Esophagus squamous epithelium (tissue), 5 donors: ENCODE data around the gene ZNF407. TPM values are rescaled to one million over a fixed set of nuclear protein-coding genes. Genes with fewer than 3 reads are reported as not detected.

Experiments used
- DNase-seq: peaks from one replicate; lab custom pipeline; 2025; lab: John Stamatoyannopoulos, UW
- H3K27ac ChIP-seq, 4 donors: fragments of 200-600 bp; sonication (generic); one replicate each; pipeline ENCODE4 v1.5.1; 2016 to 2019; ENCODE audit warnings: mild to moderate bottlenecking in 1 of 4
- H3K27me3 ChIP-seq, 4 donors: fragments of 200-600 bp; sonication (generic); 1 replicate in 3 of 4; 2 replicates in 1 of 4; pipeline versions ENCODE4 v1.5.1 to v1.6.0; 2017 to 2021; ENCODE audit warnings: antibody characterized with exemption in 1 of 4
- H3K36me3 ChIP-seq, 3 donors: fragments of 200-600 bp; sonication (generic); one replicate each; pipeline ENCODE4 v1.5.1; 2016 to 2019
- H3K4me1 ChIP-seq, 3 donors: fragments of 200-600 bp; sonication (generic); one replicate each; pipeline ENCODE4 v1.5.1; 2017 to 2019
- H3K4me3 ChIP-seq, 4 donors: fragments of 200-600 bp; sonication (generic); 1 replicate in 3 of 4; 2 replicates in 1 of 4; pipeline ENCODE4 v1.5.1; 2016 to 2019; ENCODE audit warnings: mild to moderate bottlenecking in 2 of 4, moderate library complexity in 1 of 4
- H3K9me3 ChIP-seq, 3 donors: fragments of 200-600 bp; sonication (generic); one replicate each; pipeline ENCODE4 v1.5.1; 2016 to 2019
- POLR2A ChIP-seq, 4 donors: fragments of 450-650 bp; IDR thresholded peaks; one replicate each; pipeline ENCODE4 v1.6.1; 2017; ENCODE audit warnings: antibody characterized with exemption in 4 of 4, mild to moderate bottlenecking in 4 of 4, moderate library complexity in 3 of 4
- WGBS, 2 donors: methylation state at CpG; one replicate each; pipeline ENCODE4 v1.1.5; 2018; 5-methylcytosine and 5-hydroxymethylcytosine counted together
- intact Hi-C: fragments of 100-400 bp; cut with DNase I; formaldehyde crosslinking; loops from one replicate; pipeline ENCODE4 v1.15.0; 2022
- total RNA-seq, 4 donors: library from RNA; depleted of rRNA; stranded (reverse); fragments of >200 nt; gene quantifications; one replicate each; pipeline ENCODE4 v1.1.0, GENCODE V29; 2016
- TF ChIP-seq, protein P1 (sequence below), 6 experiments: fragments of 450-650 bp in 4 of 6; fragments of 200-600 bp in 2 of 6; sonication (generic) in 2 of 6; IDR thresholded peaks; one replicate each; pipeline ENCODE4 v1.5.1; 2016 to 2019; ENCODE audit warnings: antibody characterized with exemption in 6 of 6, mild to moderate bottlenecking in 4 of 6, moderate library complexity in 4 of 6
- donor health status: DM: yes; HTN: yes; CAD: no.

The ZNF407 gene
- total RNA-seq, 4 donors from 2014 or later = 6.4 to 21.2 (median 13.1) TPM

DNA sequence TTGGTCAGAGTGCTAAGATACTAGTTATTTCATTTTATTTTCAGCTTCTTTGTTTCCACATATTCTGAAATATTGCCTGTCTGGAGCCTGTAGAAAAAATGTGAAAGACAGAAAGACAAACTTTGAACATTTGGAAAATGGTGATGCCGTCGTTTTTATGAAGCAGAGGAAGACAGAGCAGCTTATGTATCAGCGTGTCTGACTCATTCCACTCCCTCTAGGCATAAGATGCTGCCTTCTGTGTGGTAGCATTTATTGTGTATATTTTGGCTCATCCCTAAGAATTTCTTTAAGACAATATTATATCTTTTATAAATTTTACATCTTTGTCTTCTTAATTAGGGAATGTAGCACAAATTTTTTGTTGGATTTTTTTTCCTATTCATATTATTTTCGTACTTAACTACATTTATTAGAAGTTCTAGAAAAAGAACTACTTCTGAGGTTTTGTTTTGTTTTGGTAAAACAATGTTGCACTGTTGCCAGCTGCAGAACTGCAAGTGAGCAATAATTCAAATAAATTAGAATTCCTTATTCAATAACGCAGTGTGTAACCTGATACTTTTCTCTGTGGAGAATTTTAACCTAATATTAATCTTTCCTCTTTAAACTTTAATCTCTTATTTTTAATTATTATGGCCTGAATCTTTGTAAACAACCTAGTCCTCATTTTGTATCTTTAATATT lies 300.4 kb downstream of the ZNF407 start:
- H3K4me1 ChIP-seq = peaks cover 0 to 11% (median 0%) of the 10 kb centered on the region in 3 donors
- no peak for DNase-seq
- no peak overlapping the region for H3K27ac ChIP-seq
- no peaks in the 10 kb centered on the region for H3K9me3 ChIP-seq
- intact Hi-C loops = no loop called here
- no peak overlapping the region for H3K4me3 ChIP-seq
- WGBS, 2 donors = 54 to 72% methylated on average over 5 of the region's 5 CpGs
- TF ChIP-seq, protein P1, sequence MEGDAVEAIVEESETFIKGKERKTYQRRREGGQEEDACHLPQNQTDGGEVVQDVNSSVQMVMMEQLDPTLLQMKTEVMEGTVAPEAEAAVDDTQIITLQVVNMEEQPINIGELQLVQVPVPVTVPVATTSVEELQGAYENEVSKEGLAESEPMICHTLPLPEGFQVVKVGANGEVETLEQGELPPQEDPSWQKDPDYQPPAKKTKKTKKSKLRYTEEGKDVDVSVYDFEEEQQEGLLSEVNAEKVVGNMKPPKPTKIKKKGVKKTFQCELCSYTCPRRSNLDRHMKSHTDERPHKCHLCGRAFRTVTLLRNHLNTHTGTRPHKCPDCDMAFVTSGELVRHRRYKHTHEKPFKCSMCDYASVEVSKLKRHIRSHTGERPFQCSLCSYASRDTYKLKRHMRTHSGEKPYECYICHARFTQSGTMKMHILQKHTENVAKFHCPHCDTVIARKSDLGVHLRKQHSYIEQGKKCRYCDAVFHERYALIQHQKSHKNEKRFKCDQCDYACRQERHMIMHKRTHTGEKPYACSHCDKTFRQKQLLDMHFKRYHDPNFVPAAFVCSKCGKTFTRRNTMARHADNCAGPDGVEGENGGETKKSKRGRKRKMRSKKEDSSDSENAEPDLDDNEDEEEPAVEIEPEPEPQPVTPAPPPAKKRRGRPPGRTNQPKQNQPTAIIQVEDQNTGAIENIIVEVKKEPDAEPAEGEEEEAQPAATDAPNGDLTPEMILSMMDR (IDR thresholded peaks at IDR 0.05) = no peak
- TF ChIP-seq POLR2A (IDR thresholded peaks at IDR 0.05) = no peak
- no peaks in the 10 kb centered on the region for H3K27me3 ChIP-seq
- no peaks in the 10 kb centered on the region for H3K36me3 ChIP-seq

DNA sequence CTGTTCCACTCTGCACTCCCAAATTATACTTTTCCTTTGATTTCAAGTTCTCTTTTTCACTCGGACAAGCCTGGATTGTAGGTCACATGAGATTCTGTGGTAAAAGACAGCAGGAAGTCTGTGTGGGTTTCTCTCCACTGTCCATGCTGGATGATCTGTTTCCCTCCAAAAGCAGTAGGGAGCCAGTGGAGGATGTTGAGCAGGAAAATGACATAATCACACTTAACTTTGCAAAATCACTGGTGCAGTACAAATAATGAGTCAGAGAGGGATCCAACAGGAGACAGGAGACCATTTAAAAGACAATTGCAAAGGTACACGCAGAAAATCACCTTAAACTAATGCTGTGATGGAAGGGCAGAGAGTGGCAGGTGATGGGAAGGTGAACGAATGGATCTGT lies 301.3 kb downstream of the ZNF407 start:
- intact Hi-C loops = no loop called here
- no peak for TF ChIP-seq POLR2A (IDR thresholded peaks at IDR 0.05)
- TF ChIP-seq, protein P1 (IDR thresholded peaks at IDR 0.05) = no peak
- H3K9me3 ChIP-seq = no peaks in the 10 kb centered on the region
- H3K27me3 ChIP-seq = no peaks in the 10 kb centered on the region
- H3K36me3 ChIP-seq = no peaks in the 10 kb centered on the region
- WGBS, 2 donors = 58 to 61% methylated on average over 3 of the region's 3 CpGs
- H3K27ac ChIP-seq = no peak overlapping the region
- H3K4me1 ChIP-seq = peaks cover 0 to 11% (median 0%) of the 10 kb centered on the region in 3 donors
- no peak overlapping the region for H3K4me3 ChIP-seq
- DNase-seq = no peak

GRCh38 chr18:74899554-74899953 lies 301.9 kb downstream of the ZNF407 start:
- Histone ChIP-seq H3K9me3 (no peaks in the 10 kb centered on the region), H3K27ac (no peak overlapping the region), H3K4me3 (no peak overlapping the region), H3K36me3 (no peaks in the 10 kb centered on the region), H3K4me1 (peaks cover 0 to 11% (median 0%) of the 10 kb centered on the region in 3 donors), H3K27me3 (no peaks in the 10 kb centered on the region)
- intact Hi-C loops = no loop called here
- 87 to 95% methylated on average over 5 of the region's 5 CpGs for WGBS, 2 donors
- no peak for DNase-seq
- TF ChIP-seq POLR2A (IDR thresholded peaks at IDR 0.05) = no peak
- TF ChIP-seq, protein P1 (IDR thresholded peaks at IDR 0.05) = no peak

DNA sequence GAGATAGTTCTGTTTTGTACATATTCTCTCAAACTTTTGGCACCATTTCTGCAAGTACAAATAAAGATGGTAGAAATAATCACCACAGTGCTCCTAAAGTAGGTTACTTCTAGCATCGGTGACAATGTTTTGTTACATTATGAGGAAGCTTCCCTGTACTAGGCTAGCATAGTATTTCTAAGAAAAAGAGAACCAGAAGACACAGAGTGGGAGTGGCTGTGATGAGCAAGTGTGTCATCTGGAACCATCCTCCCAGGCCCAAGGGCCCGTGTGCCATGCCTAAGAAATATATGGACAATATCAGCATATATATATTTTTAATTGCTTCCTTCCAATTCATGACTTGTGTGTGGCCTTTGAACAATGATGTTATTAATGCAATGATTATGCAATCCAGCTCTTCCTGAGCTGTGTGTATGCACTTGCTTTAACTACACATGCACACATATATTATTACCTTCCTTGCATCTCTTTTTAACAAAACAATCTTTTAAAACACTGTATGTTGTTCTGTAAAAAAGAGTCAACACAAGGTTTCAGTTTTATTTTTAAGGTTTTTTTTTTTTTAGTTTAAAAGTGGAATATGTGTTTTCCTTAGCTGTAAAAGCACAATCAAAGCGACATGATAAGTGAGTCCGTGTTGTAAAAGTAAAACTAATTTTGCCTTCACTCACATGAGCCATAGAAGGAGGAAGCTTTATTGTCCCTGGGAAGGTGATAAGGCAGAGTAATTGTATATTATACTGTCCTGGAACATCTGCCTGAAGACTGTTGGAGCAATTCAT lies 303.9 kb downstream of the ZNF407 start:
- WGBS, 2 donors = 88 to 92% methylated on average over 4 of the region's 4 CpGs
- H3K36me3 ChIP-seq = no peaks in the 10 kb centered on the region
- H3K4me3 ChIP-seq = no peak overlapping the region
- DNase-seq = no peak
- no peaks in the 10 kb centered on the region for H3K27me3 ChIP-seq
- no peak for TF ChIP-seq POLR2A (IDR thresholded peaks at IDR 0.05)
- TF ChIP-seq, protein P1 (IDR thresholded peaks at IDR 0.05) = no peak
- no peaks in the 10 kb centered on the region for H3K9me3 ChIP-seq
- intact Hi-C loops = no loop called here
- H3K4me1 ChIP-seq = peaks cover 0 to 15% (median 0%) of the 10 kb centered on the region in 3 donors
- no peak overlapping the region for H3K27ac ChIP-seq

DNA sequence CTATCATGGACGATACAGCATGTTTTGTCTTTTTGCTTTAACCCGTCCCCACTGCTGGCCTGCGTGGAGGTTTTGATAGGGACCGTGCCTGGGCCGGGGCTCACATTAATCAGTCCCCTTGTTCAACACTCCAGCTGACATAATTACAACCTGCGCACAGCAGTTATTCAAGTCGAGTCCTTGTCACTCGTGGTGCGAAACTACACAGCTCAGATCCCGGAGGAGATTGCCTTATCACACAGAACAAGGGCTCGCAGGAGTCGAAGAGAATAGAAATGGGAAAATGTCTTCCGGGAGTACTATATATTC lies 304.4 kb downstream of the ZNF407 start:
- Histone ChIP-seq H3K27me3 (no peaks in the 10 kb centered on the region), H3K27ac (no peak overlapping the region), H3K4me1 (peaks cover 0 to 12% (median 0%) of the 10 kb centered on the region in 3 donors), H3K9me3 (no peaks in the 10 kb centered on the region), H3K36me3 (no peaks in the 10 kb centered on the region), H3K4me3 (no peak overlapping the region)
- no peak for DNase-seq
- TF ChIP-seq POLR2A (IDR thresholded peaks at IDR 0.05) = no peak
- TF ChIP-seq, protein P1 (IDR thresholded peaks at IDR 0.05) = no peak
- WGBS, 2 donors = 85 to 87% methylated on average over 13 of the region's 13 CpGs
- intact Hi-C loops = no loop called here
